ENCODE data around the gene SNAP47.
"Not testable (repeated sequence)": the region's sequence is repeated elsewhere in the genome, so short reads cannot be mapped to it uniquely, and the experiment has no call there.

The SNAP47 gene

GRCh38 chr1:227734856-227735538 lies at the start of gene SNAP47, which contains the start of gene JMJD4:
Gene SNAP47, plus strand, starts transcription at chr1:227735435. Its CDS starts 12,302 bp downstream, at chr1:227747737.
Gene JMJD4, minus strand, starts transcription at chr1:227735302. Its CDS starts 29 bp downstream, at chr1:227735273.
- DNase-seq, result peak; percentile 68

GRCh38 chr1:227685807-227686206 lies 49.4 kb upstream of the SNAP47 start:
- DNase-seq, result no peak

DNA sequence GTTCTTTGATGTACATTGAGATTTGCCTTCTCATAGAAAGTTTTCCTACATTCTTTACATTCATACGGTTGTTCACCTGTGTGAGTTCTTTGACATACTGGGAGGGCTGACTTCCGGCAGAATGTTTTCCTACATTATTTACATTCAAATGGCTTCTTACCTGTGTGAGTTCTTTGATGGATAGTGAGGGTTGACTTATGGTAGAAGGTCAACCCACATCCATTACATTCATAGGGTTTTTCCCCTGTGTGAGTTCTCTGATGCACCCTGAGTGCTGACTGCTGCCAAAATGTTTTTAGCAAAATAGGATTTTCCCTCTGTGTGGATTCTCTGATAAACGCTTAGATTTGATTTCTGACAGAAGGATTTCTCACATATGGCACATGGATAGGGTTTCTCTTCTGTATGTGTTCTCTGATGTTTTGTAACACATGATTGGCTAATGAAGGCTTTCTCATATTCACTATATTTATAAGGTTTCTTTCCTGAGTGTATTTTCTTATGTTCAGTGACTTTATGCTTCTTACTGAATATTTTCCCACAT lies 37.8 kb upstream of the SNAP47 start:
- no peak for DNase-seq

- DNase-seq, result not testable (repeated sequence)
Measured at GRCh38 chr1:227701631-227702030, 33.6 kb upstream of the SNAP47 start.

- DNase-seq, result no peak
Measured at GRCh38 chr1:227707846-227708245, 27.4 kb upstream of the SNAP47 start.

GRCh38 chr1:227709451-227709850 lies 25.8 kb upstream of the SNAP47 start:
- no peak for DNase-seq

DNA sequence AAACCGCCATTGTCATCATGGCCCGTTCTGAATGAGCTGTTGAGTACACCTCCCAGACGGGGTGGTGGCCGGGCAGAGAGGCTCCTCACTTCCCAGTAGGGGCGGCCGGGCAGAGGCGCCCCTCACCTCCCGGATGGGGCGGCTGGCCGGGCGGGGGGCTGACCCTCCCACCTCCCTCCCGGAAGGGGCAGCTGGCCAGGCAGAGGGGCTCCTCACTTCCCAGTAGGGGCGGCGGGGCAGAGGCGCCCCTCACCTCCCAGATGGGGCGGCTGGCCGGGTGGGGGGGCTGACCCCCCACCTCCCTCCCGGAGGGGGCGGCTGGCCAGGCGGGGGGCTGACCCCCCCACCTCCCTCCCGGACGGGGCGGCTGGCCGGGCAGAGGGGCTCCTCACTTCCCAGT lies 24.8 kb upstream of the SNAP47 start:
- not testable (repeated sequence) for DNase-seq

GRCh38 chr1:227712648-227713047 lies 22.6 kb upstream of the SNAP47 start:
- DNase-seq, result no peak

GRCh38 chr1:227718932-227719331 lies 16.3 kb upstream of the SNAP47 start:
- DNase-seq, result no peak

DNA sequence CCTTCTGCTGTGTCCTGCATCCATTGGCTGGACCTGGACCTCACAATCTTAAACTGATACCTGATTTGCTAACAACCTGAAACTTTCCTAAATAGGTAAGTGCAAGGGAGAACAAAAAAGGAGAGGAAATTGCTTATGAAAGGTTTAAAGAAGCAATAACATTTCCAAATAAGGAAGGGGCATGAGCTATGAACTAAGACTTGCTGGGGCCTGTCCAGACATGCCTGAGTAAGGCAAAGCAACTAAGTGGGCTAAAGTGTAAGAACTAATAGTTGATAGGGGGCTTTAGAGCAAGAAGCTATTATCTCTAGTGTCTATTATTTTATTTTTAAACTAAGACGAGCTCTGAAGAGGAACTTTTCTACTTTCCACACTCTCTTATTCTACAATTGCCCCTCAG lies 11.8 kb upstream of the SNAP47 start:
- DNase-seq, result no peak

DNA sequence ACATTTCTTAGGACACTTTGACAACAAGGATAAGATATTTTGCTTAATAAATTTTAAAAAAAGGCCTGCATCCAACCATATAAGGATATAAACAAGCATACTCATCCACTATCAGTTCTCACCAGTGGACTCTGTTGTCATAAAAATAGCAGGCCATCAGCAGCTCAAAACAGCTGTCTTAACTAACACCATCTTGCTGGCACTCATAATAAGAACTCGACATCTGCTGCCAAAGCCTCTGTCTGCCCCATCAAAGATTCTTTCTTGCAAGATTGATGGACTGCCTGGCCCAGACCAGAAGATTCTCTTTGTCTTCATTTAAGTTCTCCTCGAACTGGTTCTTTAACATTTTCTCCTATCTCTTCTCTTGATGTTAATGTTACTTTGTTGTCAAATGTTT lies 10.2 kb upstream of the SNAP47 start:
- no peak for DNase-seq

- DNase-seq, result no peak
Measured at GRCh38 chr1:227726318-227726717, 8.9 kb upstream of the SNAP47 start.

DNA sequence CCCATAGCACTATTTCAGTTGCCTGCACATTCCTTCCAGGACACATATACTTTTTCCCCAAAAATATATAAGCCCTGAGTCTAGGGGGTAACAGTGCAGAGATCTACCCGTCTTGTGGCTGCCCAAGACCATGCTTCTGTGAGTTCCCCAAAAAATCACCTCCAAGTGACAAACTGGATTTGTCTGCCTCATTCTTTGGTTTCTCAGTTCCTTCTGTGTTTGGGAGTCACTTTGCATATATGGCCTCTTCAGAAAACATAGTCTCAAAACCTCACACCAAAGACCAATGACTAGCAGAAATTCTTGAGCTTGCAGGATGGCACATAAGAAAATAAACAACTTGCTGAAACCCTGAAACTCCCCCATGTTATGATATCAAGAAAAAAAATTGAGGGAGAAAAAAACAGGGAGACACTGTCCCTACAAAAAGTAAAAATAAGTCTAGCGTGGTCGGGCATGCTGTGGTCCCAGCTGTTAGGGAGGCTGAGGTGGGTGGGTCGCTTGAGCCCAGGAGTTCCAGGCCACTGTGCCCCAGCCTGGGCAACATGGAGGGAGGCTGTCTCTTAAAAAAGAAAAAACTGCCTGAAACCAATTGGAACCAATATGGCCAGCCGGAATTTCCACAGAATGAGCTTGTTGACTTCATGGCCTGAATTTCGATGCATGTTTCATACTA lies 8.2 kb upstream of the SNAP47 start:
- DNase-seq, result no peak

GRCh38 chr1:227728059-227728891 lies 7.0 kb upstream of the SNAP47 start:
- DNase-seq, result peak; percentile 38

GRCh38 chr1:227728892-227729143 lies 6.4 kb upstream of the SNAP47 start:
- no peak for DNase-seq

- DNase-seq, result no peak
Measured at GRCh38 chr1:227729144-227729880, 5.9 kb upstream of the SNAP47 start.

- peak; percentile 67 for DNase-seq
Measured at GRCh38 chr1:227729881-227730629, 5.2 kb upstream of the SNAP47 start.

DNA sequence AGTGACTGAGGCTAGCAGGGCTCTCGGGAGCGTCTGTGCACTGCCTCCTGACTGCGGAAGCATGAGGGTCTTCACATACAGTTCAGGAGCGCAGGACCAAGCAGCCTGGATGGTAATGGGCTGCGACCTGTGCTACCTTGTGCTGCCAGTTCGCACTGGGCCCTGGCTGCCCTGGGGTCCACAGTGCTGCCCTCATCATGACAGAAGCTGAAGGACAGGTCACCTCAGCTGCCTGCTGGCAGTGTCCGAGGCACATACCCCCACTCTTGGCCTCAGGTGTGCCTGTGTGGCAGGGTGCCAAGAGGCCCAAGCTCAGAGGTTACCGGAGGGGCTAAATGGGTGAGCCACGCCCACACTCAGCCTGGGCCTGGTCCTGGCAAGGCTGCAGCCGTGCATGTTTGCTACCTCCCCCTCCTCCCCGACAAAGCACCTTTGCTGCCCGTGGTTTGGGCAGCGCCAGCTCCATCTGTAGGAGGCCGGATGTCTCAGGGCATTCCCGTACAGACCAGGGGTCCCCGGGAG lies 4.5 kb upstream of the SNAP47 start:
- DNase-seq, result no peak

DNA sequence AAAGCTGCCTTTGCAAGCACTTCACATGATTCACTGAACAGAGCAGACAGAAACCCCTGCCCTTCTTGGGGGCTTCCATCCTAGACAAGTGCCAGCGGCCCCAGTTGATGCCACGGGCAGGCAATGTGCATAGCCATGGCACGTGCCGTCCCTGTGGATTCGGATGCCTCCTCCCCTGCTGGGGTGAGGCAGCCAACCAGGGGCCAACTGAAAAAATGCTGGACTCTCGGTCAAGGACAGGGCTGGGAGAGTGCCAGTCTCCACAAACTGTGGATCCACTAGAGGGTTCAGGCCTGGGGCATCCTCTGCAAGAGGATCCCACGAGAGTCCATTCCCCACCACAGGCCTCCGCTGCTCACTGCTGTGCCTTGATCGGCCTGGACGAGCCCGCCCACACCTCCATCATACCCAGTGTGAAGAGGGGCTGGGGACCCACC lies 4.0 kb upstream of the SNAP47 start:
- DNase-seq, result no peak

- DNase-seq, result no peak
Measured at GRCh38 chr1:227731696-227732585, 3.3 kb upstream of the SNAP47 start.

Measured in NCI-H1694 (cell line).